ENCODE data around the gene ZNF213.

The ZNF213 gene

GRCh38 chr16:3134338-3135125 is at the start of gene ZNF213:
Gene ZNF213 (plus strand): TSS chr16:3135029. CDS start chr16:3137281, 2,252 bp downstream.
- peak; percentile 97 to 98 for DNase-seq

- no peak for DNase-seq
These were observed 48.8 kb upstream of the ZNF213 start for GRCh38 chr16:3085868-3086595.

- DNase-seq, result no peak
These were observed 48.1 kb upstream of the ZNF213 start for GRCh38 chr16:3086596-3087242.

- no peak for DNase-seq
These were observed 47.3 kb upstream of the ZNF213 start for GRCh38 chr16:3087243-3088235.

GRCh38 chr16:3088450-3088849 is 46.4 kb upstream of the ZNF213 start:
- no peak for DNase-seq

GRCh38 chr16:3088925-3089716 is 45.7 kb upstream of the ZNF213 start:
- no peak for DNase-seq

GRCh38 chr16:3089717-3090592 is 44.9 kb upstream of the ZNF213 start:
- peak; percentile 8 to 63 for DNase-seq

- no peak for DNase-seq
These were observed 43.3 kb upstream of the ZNF213 start for GRCh38 chr16:3091551-3091950.

GRCh38 chr16:3092501-3092941 is 42.3 kb upstream of the ZNF213 start:
- no peak for DNase-seq

- DNase-seq, result no peak
These were observed 40.4 kb upstream of the ZNF213 start for GRCh38 chr16:3094289-3095027.

- DNase-seq, result no peak
These were observed 39.0 kb upstream of the ZNF213 start for GRCh38 chr16:3095869-3096268.

- no peak for DNase-seq
These were observed 38.5 kb upstream of the ZNF213 start for GRCh38 chr16:3096362-3096761.

- no peak for DNase-seq
These were observed 37.6 kb upstream of the ZNF213 start for GRCh38 chr16:3097266-3097665.

- DNase-seq, result no peak
These were observed 36.1 kb upstream of the ZNF213 start, which contains the start of gene ZSCAN10 for GRCh38 chr16:3098459-3099394. Gene ZSCAN10 (minus strand): TSS chr16:3099294. CDS start chr16:3092937, 6,357 bp downstream.

- no peak for DNase-seq
These were observed 35.5 kb upstream of the ZNF213 start for GRCh38 chr16:3099395-3099731.

- DNase-seq, result peak; percentile 81 to 88
These were observed 34.9 kb upstream of the ZNF213 start for GRCh38 chr16:3099732-3100499.

- peak in 1 of 2 experiments; percentile 6 for DNase-seq
These were observed 33.6 kb upstream of the ZNF213 start for GRCh38 chr16:3101018-3101840.

All from NCI-H2081 (cell line).